Stomach (tissue), 4 donors: ENCODE results near the gene DYNLT5.

Source experiments
- CTCF ChIP-seq, 7 experiments: fragments of 450-650 bp in 4 of 7; fragments of 200-600 bp in 3 of 7; sonication (generic) in 3 of 7; IDR thresholded peaks; one replicate each; pipeline ENCODE4 v1.5.1; 2016 to 2019; ENCODE audit warnings: antibody characterized with exemption in 7 of 7, control low read depth in 2 of 7, mild to moderate bottlenecking in 1 of 7
- POLR2AphosphoS5 ChIP-seq, 3 donors: sonication (generic); formaldehyde crosslinking; IDR thresholded peaks; one replicate each; pipeline ENCODE4 v1.6.1; 2016; ENCODE audit warnings: antibody characterized with exemption in 3 of 3

GRCh38 chr1:66788231-66788939, 36.1 kb downstream of the DYNLT5 start:
- TF ChIP-seq CTCF (IDR thresholded peaks at IDR 0.05): no peak
- no peak for TF ChIP-seq POLR2AphosphoS5 (IDR thresholded peaks at IDR 0.05)
